HG03159 (cell line): ENCODE data around the gene PLEKHM1.
"Not testable (repeated sequence)": the region's sequence is repeated elsewhere in the genome, so short reads cannot be mapped to it uniquely, and the experiment has no call there.

ENCODE experiments used
- ATAC-seq: cut with Tn5 transposase; IDR thresholded peaks from one replicate; pipeline ENCODE4 v1.9.1; 2021; ENCODE audit warnings: mild to moderate bottlenecking, moderate library complexity; ENCODE audit not compliant: unreplicated experiment

The PLEKHM1 gene

GRCh38 chr17:45461524-45462327 lies 28.8 kb downstream of the PLEKHM1 start:
- peak; percentile 84 for ATAC-seq

GRCh38 chr17:45460422-45460821 lies 30.1 kb downstream of the PLEKHM1 start:
- not testable (repeated sequence) for ATAC-seq

- not testable (repeated sequence) for ATAC-seq
These were observed 36.2 kb downstream of the PLEKHM1 start for GRCh38 chr17:45454341-45454740.

GRCh38 chr17:45453731-45454130 lies 36.8 kb downstream of the PLEKHM1 start:
- ATAC-seq = not testable (repeated sequence)

DNA sequence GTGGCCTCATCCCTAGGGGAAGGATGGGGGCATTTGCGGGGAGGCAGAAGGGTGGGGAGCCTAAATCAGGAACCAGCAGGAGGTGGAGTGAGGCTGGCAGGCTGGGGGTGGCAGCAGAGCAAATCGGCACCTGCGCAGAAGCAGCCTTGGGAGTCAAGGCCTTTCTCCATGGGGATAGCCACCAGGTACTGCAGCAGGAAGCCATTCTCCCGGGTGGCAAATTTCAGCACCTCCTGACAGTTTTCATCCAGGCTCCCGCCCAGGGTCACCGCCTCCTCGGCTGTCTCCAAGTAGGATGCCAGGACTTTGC lies 37.3 kb downstream of the PLEKHM1 start:
- not testable (repeated sequence) for ATAC-seq

DNA sequence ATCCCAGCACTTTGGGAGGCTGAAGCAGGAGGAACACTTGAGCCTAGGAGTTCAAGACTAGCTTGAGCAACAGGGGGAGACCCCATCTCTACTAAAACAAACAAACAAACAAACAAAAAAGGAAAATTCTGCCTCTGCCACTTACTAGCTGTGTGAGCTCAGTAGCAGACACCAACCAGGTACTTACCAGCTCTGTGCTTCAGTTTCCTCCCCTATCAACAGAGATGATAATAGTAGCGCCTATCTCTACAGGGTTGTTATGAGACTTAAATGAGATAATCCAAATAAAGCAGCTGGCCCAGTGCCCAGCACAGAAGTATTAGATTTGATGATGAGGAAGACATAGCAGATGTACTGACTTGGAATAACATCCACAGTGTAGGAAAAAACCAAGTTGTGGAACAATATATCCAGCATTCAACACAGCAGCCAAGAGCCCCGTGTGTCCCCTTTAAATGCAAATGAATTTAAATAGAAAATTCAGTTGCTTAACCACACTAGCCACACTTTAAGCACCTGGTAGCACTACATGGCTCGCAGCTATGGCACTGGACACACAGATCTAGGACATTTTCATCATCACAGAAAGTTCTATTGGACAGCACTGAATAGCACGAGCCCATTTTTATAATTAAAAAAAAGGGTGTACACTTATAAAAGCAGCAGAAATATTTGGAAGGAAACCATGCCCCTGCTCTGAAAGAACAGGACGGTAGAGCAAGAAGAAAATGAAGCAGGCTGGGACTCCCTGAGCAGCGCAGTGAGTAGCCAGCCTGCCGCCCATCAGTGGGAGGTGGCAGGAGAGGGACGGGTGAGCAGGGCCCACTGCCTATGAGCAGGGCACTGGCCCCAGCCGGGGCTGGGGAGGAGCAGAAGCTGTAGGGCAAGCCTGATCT lies 37.9 kb downstream of the PLEKHM1 start:
- not testable (repeated sequence) for ATAC-seq

GRCh38 chr17:45451660-45452059 lies 38.9 kb downstream of the PLEKHM1 start:
- ATAC-seq = not testable (repeated sequence)

- ATAC-seq = no peak
These were observed 39.4 kb downstream of the PLEKHM1 start for GRCh38 chr17:45451131-45451530.

GRCh38 chr17:45449708-45450329 lies 40.7 kb downstream of the PLEKHM1 start:
- ATAC-seq = not testable (repeated sequence)

GRCh38 chr17:45449260-45449659 lies 41.3 kb downstream of the PLEKHM1 start:
- not testable (repeated sequence) for ATAC-seq

DNA sequence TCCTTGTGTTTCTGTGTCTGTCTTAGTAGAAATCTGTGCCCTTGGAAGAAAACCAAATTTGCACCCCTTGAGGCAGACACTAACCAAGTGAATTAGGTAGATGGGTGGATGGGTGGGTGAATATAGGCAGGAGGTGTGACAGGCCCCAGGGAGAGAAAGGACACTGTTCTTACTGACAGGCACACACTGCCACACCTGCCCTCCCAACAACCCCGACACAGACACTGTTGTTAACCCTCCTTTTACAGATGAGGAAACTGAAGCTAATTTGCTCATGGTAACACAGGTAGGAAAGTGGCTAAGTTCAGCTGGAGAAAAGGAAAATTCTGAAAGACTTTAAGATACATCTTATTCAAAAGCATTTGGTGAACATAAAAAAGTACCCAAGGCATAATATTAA lies 42.0 kb downstream of the PLEKHM1 start:
- not testable (repeated sequence) for ATAC-seq

DNA sequence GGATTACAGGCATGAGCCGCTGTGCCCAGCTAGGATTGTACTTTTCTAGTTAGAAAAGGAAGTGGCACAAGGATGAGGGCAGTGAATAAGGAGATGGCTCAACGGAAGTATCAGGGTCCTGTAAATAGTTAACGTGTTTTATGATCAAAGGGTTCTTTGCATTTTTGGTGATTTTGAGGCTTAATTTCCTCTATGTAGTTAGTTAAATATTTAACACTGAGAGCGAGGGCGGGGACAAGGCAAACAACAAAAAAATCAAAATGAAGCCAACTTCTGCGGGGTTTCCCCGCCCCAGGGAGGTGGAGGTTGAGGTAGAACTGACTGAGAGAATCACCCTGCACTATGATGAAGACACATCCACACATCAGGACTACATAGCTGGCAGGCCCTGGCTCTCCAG lies 42.5 kb downstream of the PLEKHM1 start:
- ATAC-seq = not testable (repeated sequence)

DNA sequence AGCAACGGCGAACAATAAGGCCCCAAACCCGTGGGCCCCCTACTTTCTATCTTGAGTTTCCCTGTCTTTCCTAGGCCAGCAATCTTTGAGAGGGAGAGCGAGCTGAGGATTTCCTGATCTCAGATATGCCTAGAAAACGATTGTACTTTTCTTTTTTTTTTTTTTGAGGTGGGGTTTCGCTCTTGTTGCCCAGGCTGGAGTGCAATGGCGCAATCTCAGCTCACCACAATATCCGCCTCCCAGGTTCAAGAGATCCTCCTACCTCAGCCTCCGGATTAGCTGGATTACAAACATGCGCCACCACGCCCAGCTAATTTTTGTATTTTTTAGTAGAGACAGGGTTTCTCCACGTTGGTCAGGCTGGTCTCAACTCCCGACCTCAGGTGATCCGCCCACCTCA lies 42.9 kb downstream of the PLEKHM1 start:
- not testable (repeated sequence) for ATAC-seq

- ATAC-seq = not testable (repeated sequence)
These were observed 43.5 kb downstream of the PLEKHM1 start for GRCh38 chr17:45446872-45447625.

GRCh38 chr17:45445901-45446743 lies 44.4 kb downstream of the PLEKHM1 start:
- not testable (repeated sequence) for ATAC-seq

DNA sequence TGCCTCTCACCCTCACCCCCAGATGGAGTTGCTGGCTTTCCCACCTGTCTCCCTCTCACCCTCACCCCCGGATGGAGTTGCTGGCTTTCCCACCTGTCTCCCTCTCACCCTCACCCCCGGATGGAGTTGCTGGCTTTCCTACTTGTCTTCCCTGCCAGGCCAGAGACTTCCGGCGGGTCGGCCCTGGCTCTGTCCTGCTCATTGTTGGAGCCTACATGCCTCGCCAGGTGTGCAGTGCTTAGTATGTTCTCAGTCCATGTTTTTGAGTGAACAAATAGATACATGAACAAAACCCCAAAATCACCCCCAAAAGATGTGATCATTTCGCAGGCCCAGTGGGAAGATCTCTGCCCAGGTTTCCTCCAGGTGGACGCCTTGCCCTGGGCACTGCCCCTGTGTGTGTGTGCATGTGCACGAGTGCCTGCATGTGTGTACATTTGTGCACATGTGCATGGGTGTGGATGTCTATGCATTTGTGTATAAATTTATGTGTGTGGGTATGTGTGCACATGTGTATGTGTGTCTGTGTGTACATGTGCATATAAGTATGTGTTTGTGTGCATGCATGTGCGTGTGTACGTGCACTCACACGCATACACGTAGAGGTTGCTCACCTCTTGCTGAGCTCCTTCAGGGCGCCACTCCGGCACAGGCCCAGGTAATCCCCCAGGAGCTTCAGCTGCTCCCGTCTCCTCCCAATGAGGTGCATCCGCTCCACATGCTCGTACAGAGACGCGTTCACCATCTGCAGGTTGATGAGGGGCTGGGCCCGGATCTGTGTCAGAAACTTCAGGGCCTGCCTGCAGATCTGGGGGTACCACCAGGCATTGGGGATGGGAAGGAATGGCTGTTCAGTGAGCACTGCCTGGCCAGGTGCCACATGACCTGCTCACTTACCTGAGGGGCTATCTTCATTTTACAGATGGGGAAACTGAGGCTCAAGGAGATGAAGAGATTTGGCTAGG lies 45.4 kb downstream of the PLEKHM1 start:
- not testable (repeated sequence) for ATAC-seq

GRCh38 chr17:45444301-45444700 lies 46.2 kb downstream of the PLEKHM1 start:
- not testable (repeated sequence) for ATAC-seq
